Sigmoid colon (tissue), 4 donors: ENCODE measurements around the gene KCTD15.

Experiments used
- EP300 ChIP-seq, 4 donors: sonication (generic); formaldehyde crosslinking; IDR thresholded peaks; one replicate each; pipeline ENCODE4 v1.6.1; 2017; ENCODE audit warnings: antibody characterized with exemption in 4 of 4
- POLR2A ChIP-seq, 2 donors: fragments of 450-650 bp; IDR thresholded peaks; one replicate each; pipeline ENCODE4 v1.6.1; 2016; ENCODE audit warnings: antibody characterized with exemption in 2 of 2, mild to moderate bottlenecking in 2 of 2, moderate library complexity in 2 of 2
- POLR2AphosphoS5 ChIP-seq, 4 donors: sonication (generic); formaldehyde crosslinking; IDR thresholded peaks; one replicate each; pipeline ENCODE4 v1.6.1; 2017; ENCODE audit warnings: antibody characterized with exemption in 4 of 4
- TF ChIP-seq, protein P1 (sequence below), 4 experiments: fragments of 450-650 bp in 3 of 4; fragments of 200-600 bp in 1 of 4; IDR thresholded peaks; one replicate each; pipeline ENCODE4 v1.5.1; 2016 to 2019; ENCODE audit warnings: antibody characterized with exemption in 4 of 4, mild to moderate bottlenecking in 3 of 4, moderate library complexity in 2 of 4

GRCh38 chr19:33865306-33865705 lies 68.6 kb downstream of the KCTD15 start:
- TF ChIP-seq POLR2AphosphoS5 (IDR thresholded peaks at IDR 0.05), result no peak
- TF ChIP-seq EP300 (IDR thresholded peaks at IDR 0.05), result no peak
- TF ChIP-seq, protein P1, sequence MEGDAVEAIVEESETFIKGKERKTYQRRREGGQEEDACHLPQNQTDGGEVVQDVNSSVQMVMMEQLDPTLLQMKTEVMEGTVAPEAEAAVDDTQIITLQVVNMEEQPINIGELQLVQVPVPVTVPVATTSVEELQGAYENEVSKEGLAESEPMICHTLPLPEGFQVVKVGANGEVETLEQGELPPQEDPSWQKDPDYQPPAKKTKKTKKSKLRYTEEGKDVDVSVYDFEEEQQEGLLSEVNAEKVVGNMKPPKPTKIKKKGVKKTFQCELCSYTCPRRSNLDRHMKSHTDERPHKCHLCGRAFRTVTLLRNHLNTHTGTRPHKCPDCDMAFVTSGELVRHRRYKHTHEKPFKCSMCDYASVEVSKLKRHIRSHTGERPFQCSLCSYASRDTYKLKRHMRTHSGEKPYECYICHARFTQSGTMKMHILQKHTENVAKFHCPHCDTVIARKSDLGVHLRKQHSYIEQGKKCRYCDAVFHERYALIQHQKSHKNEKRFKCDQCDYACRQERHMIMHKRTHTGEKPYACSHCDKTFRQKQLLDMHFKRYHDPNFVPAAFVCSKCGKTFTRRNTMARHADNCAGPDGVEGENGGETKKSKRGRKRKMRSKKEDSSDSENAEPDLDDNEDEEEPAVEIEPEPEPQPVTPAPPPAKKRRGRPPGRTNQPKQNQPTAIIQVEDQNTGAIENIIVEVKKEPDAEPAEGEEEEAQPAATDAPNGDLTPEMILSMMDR (IDR thresholded peaks at IDR 0.05), result no peak
- TF ChIP-seq POLR2A (IDR thresholded peaks at IDR 0.05), result no peak
